ENCODE data around the gene FBLN5.

GRCh38 chr14:91845652-91846051 lies 101.8 kb downstream of the FBLN5 start:
- TF ChIP-seq, protein P1, sequence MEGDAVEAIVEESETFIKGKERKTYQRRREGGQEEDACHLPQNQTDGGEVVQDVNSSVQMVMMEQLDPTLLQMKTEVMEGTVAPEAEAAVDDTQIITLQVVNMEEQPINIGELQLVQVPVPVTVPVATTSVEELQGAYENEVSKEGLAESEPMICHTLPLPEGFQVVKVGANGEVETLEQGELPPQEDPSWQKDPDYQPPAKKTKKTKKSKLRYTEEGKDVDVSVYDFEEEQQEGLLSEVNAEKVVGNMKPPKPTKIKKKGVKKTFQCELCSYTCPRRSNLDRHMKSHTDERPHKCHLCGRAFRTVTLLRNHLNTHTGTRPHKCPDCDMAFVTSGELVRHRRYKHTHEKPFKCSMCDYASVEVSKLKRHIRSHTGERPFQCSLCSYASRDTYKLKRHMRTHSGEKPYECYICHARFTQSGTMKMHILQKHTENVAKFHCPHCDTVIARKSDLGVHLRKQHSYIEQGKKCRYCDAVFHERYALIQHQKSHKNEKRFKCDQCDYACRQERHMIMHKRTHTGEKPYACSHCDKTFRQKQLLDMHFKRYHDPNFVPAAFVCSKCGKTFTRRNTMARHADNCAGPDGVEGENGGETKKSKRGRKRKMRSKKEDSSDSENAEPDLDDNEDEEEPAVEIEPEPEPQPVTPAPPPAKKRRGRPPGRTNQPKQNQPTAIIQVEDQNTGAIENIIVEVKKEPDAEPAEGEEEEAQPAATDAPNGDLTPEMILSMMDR (IDR thresholded peaks at IDR 0.05) = no peak
- no peak for TF ChIP-seq POLR2A (IDR thresholded peaks at IDR 0.05)
- no peak for TF ChIP-seq POLR2AphosphoS5 (IDR thresholded peaks at IDR 0.05)

All from breast epithelium (tissue), 3 donors.